GM12864 (cell line): ENCODE data around the gene MUC13.

ENCODE experiments used
- DNase-seq: peaks from one replicate; pipeline ENCODE4 v3.0.0-alpha.2; 2011; ENCODE audit warnings: low read depth
- H3K4me3 ChIP-seq: 2 replicates; pipeline ENCODE4 v1.5.1; 2011; ENCODE audit warnings: mild to moderate bottlenecking, low read depth, low read length, control low read depth
- TF ChIP-seq, protein P1 (sequence below): IDR thresholded peaks from 2 replicates; pipeline ENCODE4 v1.5.1; 2011; ENCODE audit warnings: low read depth, mild to moderate bottlenecking, moderate library complexity, low read length, control low read depth, inconsistent platforms; ENCODE audit errors: missing control alignments

Gene MUC13, protein sequence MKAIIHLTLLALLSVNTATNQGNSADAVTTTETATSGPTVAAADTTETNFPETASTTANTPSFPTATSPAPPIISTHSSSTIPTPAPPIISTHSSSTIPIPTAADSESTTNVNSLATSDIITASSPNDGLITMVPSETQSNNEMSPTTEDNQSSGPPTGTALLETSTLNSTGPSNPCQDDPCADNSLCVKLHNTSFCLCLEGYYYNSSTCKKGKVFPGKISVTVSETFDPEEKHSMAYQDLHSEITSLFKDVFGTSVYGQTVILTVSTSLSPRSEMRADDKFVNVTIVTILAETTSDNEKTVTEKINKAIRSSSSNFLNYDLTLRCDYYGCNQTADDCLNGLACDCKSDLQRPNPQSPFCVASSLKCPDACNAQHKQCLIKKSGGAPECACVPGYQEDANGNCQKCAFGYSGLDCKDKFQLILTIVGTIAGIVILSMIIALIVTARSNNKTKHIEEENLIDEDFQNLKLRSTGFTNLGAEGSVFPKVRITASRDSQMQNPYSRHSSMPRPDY

DNA sequence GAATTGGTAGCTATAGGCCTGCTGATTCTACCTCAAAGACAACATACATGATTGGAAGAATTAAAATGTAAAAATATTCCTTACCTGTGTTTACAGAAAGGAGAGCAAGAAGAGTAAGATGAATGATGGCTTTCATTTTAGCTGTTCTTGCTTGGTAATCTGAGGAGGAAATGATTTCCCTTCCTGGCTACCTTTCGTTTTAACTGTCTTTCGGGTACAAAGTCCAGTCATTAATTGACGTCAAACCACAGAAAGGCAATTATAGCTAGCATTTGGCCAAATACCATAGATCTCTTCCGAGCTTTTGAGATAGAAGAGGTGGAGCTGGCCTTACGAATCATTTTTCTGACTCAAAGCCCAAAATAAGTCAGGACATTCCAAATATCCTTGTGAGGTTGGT, at the start of gene MUC13:
Gene MUC13 (minus strand): TSS at position 175 of the 400 bp plus-strand sequence. CDS start 39 bp downstream, at position 136.
- DNase-seq: no peak
- H3K4me3 ChIP-seq: no peak within 1 kb of the TSS
- TF ChIP-seq, protein P1, sequence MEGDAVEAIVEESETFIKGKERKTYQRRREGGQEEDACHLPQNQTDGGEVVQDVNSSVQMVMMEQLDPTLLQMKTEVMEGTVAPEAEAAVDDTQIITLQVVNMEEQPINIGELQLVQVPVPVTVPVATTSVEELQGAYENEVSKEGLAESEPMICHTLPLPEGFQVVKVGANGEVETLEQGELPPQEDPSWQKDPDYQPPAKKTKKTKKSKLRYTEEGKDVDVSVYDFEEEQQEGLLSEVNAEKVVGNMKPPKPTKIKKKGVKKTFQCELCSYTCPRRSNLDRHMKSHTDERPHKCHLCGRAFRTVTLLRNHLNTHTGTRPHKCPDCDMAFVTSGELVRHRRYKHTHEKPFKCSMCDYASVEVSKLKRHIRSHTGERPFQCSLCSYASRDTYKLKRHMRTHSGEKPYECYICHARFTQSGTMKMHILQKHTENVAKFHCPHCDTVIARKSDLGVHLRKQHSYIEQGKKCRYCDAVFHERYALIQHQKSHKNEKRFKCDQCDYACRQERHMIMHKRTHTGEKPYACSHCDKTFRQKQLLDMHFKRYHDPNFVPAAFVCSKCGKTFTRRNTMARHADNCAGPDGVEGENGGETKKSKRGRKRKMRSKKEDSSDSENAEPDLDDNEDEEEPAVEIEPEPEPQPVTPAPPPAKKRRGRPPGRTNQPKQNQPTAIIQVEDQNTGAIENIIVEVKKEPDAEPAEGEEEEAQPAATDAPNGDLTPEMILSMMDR: no peak

DNA sequence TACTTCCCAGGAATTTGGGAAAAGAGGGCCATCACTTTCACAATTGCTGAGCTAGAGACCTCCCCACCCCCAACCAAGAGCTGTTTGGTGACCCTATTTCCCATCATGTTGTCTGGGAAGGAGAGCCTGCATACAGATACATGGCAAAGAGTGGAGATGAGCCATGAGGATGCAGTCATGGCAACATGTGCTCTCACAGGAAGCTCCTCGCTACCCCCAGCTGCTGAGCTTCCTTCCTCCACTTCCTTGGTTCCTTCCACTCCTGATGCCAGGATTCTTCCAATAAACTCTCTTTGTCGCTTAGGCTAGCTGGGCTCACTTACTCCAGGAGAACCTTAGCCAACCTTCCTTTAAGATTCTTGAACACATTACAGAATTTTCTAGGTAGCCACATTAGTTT, 48.3 kb upstream of the MUC13 start:
- TF ChIP-seq, protein P1: no peak
- DNase-seq: no peak
- H3K4me3 ChIP-seq: no peak overlapping the region

DNA sequence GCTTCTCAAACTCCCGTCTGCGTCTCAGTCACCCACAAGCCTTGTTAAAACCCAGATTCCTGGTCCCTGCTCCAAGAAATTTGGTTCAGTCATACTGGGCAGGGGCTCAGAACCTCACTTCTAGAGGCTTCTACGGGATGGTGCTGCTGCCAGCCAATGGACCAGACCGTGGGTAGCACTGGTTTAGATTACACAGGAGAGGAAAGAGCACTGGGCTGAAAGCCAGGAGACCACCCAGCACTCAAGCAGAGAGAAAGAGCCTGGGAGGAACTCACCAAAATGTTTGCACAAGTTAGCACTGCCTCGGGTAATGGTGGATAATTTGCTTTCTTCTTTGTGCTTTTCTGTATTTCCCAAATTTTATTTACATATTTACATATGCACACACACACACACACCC, 46.9 kb upstream of the MUC13 start:
- TF ChIP-seq, protein P1: no peak

DNA sequence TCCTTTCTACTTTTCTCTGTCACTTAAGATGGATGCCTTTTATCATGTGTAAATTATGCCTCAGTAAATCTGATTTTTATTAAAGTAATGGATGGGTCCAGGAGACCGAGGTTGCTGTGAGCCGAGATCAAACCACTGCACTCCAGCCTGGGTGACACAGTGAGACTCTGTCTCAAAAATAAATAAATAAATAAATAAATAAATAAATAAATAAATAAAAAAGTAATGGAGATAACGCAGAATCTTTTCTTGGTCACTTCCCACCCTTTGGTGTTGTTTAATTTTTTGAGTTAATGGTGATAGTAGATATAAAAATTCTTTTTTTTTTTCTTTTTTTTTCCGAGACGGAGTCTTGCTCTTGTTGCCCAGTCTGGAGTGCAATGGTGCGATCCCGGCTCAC, 44.1 kb upstream of the MUC13 start:
- TF ChIP-seq, protein P1: no peak
- no peak for DNase-seq
- H3K4me3 ChIP-seq: no peak overlapping the region

More for the DNA sequence above, 46.9 kb upstream of the MUC13 start:
- DNase-seq: no peak
- no peak overlapping the region for H3K4me3 ChIP-seq

DNA sequence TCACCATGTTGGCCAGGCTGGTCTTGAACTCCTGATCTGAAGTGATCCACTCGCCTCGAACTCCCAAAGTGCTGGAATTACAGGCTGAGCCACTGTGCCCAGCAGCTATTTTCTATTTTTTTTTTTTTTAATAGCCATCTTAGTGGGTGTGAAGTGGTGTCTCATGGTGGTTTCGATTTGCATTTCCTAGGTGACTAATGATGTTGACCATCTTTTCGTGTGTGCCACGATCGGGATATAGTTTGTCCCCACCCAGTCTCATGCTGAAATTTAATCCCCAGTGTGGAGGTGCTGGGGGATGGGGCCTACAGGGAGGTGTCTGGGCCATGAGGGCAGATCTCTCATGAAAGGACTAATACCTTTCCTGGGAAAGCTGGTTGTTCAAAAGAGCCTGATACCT, 41.8 kb upstream of the MUC13 start:
- no peak overlapping the region for H3K4me3 ChIP-seq
- TF ChIP-seq, protein P1: no peak
- DNase-seq: no peak

- no peak overlapping the region for H3K4me3 ChIP-seq
- no peak for DNase-seq
- TF ChIP-seq, protein P1: no peak
These were observed 40.1 kb upstream of the MUC13 start for GRCh38 chr3:124974691-124975090.
